ENCODE measurements around the gene USP6NL.

DNA sequence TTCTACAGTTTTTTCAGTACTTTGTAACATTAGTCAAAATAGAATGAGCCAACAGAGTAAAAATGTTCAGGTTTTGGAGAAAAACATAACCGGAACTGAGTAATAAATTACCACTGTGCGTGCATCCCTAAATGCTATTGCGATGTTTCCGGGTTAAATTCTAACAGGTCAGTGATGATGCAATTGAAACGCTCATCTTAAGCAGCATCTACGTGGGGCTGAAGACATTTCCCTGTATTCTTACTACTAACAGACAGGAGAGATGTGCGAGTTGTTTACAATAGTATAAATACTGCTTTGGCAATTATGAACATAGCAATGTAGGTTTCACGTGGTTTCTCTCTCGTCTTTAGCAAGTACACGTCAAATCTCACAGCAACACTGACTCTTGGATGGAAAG lies 149.4 kb downstream of the USP6NL start:
- TF ChIP-seq, protein P1, sequence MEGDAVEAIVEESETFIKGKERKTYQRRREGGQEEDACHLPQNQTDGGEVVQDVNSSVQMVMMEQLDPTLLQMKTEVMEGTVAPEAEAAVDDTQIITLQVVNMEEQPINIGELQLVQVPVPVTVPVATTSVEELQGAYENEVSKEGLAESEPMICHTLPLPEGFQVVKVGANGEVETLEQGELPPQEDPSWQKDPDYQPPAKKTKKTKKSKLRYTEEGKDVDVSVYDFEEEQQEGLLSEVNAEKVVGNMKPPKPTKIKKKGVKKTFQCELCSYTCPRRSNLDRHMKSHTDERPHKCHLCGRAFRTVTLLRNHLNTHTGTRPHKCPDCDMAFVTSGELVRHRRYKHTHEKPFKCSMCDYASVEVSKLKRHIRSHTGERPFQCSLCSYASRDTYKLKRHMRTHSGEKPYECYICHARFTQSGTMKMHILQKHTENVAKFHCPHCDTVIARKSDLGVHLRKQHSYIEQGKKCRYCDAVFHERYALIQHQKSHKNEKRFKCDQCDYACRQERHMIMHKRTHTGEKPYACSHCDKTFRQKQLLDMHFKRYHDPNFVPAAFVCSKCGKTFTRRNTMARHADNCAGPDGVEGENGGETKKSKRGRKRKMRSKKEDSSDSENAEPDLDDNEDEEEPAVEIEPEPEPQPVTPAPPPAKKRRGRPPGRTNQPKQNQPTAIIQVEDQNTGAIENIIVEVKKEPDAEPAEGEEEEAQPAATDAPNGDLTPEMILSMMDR (IDR thresholded peaks at IDR 0.05), result no peak
- TF ChIP-seq EZH2phosphoT487 (IDR thresholded peaks at IDR 0.05), result no peak
